ENCODE data around the gene METAP2. TPM values are rescaled to one million over a fixed set of nuclear protein-coding genes. Genes with fewer than 3 reads are reported as not detected.
A peak's percentile ranks its signal among the peaks of the same experiment; 100 is the strongest.

The METAP2 gene
- total RNA-seq, 1 donor from 2014 or later: 20.6 TPM

DNA sequence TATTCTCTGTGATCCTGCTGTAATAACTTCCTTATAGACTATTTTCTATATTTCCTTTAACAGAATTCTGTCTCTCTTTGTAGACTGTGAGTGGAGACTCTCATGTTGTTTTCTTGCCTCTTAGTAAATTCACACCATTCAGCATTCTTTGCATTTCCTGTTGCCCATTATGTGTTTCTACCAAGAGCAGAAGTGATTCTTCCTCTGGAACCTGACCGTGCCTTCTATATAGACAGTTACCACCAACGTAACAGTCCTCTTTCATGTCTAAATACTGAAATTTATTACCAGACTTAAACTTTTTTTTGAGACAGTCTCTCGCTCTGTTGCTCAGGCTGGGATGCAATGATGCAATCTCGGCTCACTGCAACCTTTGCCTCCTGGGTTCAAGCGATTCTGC, 31.1 kb downstream of the METAP2 start:
- intact Hi-C loops (cut with DNase I): no loop called here
- no peak for TF ChIP-seq CTCF (IDR thresholded peaks at IDR 0.05)
- Histone ChIP-seq H3K4me3 (no peak overlapping the region), H3K27me3 (no peaks in the 10 kb centered on the region), H3K4me1 (peaks cover 4 to 19% of the 10 kb centered on the region in 2 donors), H3K9me3 (no peaks in the 10 kb centered on the region), H3K36me3 (peaks cover 33 to 54% of the 10 kb centered on the region in 2 donors), H3K27ac (no peak overlapping the region)
- DNase-seq (ENCODE audit: low spot score in 2 of 2): no peak

- TF ChIP-seq CTCF (IDR thresholded peaks at IDR 0.05): no peak
- no peaks in the 10 kb centered on the region for H3K9me3 ChIP-seq
- no peak overlapping the region for H3K4me3 ChIP-seq
- H3K36me3 ChIP-seq: peaks cover 35 to 60% of the 10 kb centered on the region in 2 donors
- H3K27me3 ChIP-seq: no peaks in the 10 kb centered on the region
- H3K27ac ChIP-seq: peak overlapping the region; percentile 49 to 53
- peaks cover 4 to 19% of the 10 kb centered on the region in 2 donors for H3K4me1 ChIP-seq
- no peak for DNase-seq (ENCODE audit: low spot score in 2 of 2)
- intact Hi-C loops (cut with DNase I): no loop called here
Observed at GRCh38 chr12:95506707-95507523, 33.0 kb downstream of the METAP2 start.

DNA sequence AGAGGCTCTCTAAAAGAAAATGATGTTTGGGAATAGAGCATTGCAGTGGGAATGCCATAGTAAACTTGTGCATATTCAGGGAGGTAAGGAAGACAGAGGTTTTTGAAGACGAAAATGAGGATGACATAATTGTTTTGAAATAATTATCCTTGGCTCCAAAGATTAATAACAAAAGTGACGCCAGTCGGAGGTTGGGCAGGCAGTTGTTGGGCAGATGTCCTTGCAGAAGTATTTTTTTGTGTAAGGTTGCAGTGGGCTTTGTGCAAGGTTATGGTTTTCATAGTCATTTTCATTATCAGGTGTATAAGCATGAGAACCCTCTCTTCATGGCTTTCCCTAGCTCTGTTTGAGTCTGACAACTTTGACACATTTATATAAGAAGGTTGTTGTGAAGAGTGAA, 35.3 kb downstream of the METAP2 start:
- Histone ChIP-seq H3K36me3 (peaks cover 42 to 62% of the 10 kb centered on the region in 2 donors), H3K4me1 (peaks cover 4 to 19% of the 10 kb centered on the region in 2 donors), H3K27ac (no peak overlapping the region), H3K4me3 (no peak overlapping the region), H3K27me3 (no peaks in the 10 kb centered on the region), H3K9me3 (no peaks in the 10 kb centered on the region)
- DNase-seq (ENCODE audit: low spot score in 2 of 2): no peak
- no peak for TF ChIP-seq CTCF (IDR thresholded peaks at IDR 0.05)
- intact Hi-C loops (cut with DNase I): no loop called here

- Histone ChIP-seq H3K27ac (no peak overlapping the region), H3K9me3 (no peaks in the 10 kb centered on the region), H3K4me3 (no peak overlapping the region), H3K4me1 (peaks cover 2 to 16% of the 10 kb centered on the region in 2 donors), H3K27me3 (no peaks in the 10 kb centered on the region), H3K36me3 (peaks cover 29 to 54% of the 10 kb centered on the region in 2 donors)
- TF ChIP-seq CTCF (IDR thresholded peaks at IDR 0.05): no peak
- no peak for DNase-seq (ENCODE audit: low spot score in 2 of 2)
- intact Hi-C loops (cut with DNase I): no loop called here
Observed at GRCh38 chr12:95511977-95512376, 38.0 kb downstream of the METAP2 start.

GRCh38 chr12:95513599-95513998, 39.6 kb downstream of the METAP2 start:
- no peaks in the 10 kb centered on the region for H3K27me3 ChIP-seq
- intact Hi-C loops (cut with DNase I): no loop called here
- peaks cover 0 to 9% of the 10 kb centered on the region in 2 donors for H3K4me1 ChIP-seq
- no peak for DNase-seq (ENCODE audit: low spot score in 2 of 2)
- peaks cover 29 to 50% of the 10 kb centered on the region in 2 donors for H3K36me3 ChIP-seq
- H3K27ac ChIP-seq: no peak overlapping the region
- H3K4me3 ChIP-seq: no peak overlapping the region
- H3K9me3 ChIP-seq: no peaks in the 10 kb centered on the region
- TF ChIP-seq CTCF (IDR thresholded peaks at IDR 0.05): no peak

Data from ascending aorta (tissue), 2 donors.